NCI-H2227 (cell line): ENCODE data around the gene PHYHD1.
"Not testable (repeated sequence)": the region's sequence is repeated elsewhere in the genome, so short reads cannot be mapped to it uniquely, and the experiment has no call there.

Experiments
- DNase-seq: peaks from one replicate; lab custom pipeline; 2025; ENCODE audit not compliant: unreplicated experiment; lab: John Stamatoyannopoulos, UW

PHYHD1 gene

GRCh38 chr9:128919402-128920089 lies 1.2 kb upstream of the PHYHD1 start:
- DNase-seq: no peak

DNA sequence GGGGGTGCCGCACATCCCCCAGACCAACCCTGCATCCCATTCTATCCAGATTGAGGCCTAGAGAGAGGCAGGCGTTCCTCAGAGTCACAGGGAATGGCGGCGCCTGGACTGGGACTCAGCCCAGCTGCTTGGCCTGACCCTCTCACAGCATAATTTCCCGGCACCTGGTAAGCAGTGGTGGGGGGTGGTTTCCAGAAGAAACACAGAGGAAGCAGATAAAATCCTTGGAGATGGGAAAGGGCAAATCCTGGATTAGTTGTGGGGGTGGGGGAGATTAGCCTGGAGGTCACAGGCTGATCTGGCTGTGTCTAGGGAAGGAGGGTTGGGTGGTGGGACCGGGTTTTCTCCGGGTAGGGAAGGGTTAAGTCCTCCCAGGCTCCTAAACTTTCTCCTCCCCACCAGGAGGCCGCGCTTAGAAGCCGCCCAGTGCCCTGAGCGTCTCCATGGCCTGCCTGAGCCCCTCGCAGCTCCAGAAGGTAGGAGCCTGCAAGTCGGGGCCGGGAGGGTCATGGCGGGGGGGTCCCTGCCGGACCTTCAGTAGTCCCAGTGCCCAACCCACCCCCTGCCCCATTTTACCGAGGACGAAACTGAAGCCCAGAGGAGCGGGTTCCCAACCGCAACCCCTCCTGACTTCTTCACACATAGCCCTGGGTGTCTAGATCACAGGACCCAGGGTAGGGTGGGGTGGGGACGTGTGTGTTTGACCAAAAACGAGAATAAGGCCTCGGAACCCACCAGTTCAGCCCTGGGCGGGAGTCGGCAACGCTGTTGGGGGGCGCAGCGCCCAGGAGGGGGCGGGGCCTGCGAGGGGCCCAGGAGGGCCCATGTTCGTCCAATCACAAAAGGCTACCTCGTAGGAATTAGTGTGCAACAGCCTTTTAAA lies 1.3 kb downstream of the PHYHD1 start:
- DNase-seq: no peak

GRCh38 chr9:128923493-128923883 lies 2.7 kb downstream of the PHYHD1 start:
- no peak for DNase-seq

DNA sequence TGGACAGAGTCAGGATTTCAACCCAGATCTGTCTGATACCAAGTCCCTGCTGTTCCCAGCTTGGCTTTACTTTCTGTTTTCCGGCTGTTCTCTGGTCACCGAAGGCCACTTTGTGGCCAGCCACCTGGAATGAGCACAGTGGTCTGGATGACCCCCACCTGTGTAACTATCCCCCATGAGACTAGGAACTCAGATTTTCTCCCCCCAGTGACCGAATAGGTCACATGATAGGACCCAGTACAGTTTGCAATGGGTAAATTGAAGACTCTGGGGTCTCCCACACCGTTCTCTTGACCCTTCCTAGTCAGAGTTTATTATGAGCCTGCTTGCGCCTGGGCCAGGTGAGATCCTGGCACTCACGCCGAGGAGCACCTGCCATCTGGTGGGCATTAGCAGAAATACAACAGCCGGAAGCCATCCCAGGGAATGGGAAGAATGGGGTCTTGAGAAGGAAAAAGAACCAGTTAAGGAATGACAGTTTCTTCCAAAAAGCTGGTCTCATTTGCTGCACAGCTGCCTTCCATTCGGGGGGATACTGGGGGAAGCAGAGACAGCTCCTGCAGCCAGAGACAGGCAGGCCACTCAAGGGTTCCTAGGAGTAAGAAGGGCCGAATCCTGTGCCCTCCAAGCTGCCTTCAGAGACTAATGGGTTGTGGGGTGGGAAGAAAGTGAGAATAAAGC lies 7.1 kb downstream of the PHYHD1 start:
- DNase-seq: peak; percentile 59

DNA sequence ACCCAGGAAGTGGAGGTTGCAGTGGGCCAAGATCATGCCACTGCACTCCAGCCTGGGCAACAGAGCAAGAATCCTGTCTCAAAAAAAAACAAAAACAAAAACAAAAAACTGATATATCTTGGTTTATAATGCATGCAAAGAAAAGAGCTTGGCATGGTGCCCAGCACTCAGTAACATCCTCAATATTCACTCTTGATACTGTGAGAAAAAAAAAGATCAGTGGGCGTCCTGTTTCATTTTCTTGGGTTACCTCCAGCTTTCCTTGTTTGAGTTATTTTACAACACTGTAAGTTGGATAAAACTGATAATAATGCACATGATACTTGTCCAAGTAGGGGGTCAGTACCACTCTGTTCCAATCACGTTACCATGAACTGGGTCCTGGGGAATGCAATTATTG lies 7.8 kb downstream of the PHYHD1 start:
- DNase-seq: no peak

DNA sequence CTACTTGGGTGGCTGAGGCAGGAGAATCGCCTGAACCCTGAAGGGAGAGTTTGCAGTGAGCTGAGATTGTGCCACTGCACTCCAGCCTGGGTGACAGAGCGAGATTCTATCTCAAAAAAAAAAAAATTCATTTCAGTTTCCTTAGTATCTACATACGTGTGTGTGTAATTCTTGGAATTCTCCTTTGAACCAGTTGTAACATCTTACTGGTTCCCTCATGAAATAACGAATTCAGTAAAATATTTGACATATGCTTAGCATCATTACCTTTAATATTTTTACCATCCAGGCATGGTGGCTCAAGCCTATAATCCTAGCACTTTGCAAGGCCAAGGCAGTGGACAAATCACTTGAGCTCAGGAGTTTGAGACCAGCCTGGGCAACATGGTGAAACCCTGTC lies 8.8 kb downstream of the PHYHD1 start:
- no peak for DNase-seq

DNA sequence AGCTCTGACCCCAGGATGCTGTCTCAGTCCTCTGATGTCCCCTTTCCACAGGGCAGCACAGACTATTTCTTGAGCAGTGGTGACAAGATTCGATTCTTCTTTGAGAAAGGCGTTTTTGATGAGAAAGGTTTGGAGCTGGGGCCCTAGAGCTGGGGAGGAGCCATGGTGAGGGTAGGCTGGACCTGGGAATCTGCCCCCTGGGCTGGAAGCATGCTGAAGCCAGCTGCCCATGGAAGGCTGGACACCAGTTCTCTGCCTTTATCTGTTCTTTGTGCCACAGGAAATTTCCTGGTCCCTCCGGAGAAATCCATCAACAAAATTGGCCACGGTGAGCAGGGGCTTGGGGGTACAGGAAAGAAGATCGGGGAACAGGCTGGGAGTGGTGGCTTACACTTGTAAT lies 12.9 kb downstream of the PHYHD1 start:
- DNase-seq: no peak

GRCh38 chr9:128936171-128936865 lies 15.5 kb downstream of the PHYHD1 start:
- no peak for DNase-seq

DNA sequence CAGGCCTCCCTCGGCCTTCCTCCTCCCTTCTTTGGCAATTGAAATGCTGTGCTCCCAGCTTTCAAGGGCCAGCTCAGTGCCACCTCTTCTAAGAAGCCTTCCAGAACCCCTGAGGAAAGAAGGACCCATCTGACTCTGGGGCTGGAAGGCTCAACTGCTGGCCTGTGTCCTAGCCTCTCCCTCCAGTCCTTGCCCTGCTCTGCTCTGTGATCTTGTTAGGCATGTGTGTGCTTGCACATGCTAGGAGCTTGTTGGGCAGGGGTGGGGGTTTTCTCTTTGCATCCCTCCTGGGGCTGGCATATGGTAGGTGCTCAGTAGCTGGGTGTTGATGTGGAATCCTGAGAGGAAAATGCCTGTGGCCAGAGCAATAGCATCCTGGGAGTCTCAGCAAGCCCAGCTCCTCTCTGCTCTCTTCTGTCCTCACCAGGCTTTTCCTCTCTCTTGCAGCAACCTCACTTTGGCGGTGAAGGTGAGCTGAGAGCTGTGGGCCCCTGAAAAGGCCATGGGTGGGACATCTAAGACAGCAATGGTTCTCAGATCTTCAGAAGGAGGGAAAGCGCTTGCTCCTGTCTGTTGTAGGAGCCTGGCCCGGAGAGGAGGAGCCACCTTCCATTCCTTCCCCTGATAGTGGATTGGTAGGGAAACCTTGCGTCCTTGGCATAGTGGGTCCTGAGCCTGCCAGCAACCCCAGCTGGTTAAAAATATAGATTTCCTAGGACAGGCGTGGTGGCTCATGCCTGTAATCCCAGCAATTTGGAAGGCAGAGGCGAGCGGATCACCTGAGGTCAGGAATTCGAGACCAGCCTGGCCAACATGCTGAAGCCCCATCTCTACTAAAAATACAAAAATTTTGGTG lies 16.8 kb downstream of the PHYHD1 start:
- DNase-seq: no peak

DNA sequence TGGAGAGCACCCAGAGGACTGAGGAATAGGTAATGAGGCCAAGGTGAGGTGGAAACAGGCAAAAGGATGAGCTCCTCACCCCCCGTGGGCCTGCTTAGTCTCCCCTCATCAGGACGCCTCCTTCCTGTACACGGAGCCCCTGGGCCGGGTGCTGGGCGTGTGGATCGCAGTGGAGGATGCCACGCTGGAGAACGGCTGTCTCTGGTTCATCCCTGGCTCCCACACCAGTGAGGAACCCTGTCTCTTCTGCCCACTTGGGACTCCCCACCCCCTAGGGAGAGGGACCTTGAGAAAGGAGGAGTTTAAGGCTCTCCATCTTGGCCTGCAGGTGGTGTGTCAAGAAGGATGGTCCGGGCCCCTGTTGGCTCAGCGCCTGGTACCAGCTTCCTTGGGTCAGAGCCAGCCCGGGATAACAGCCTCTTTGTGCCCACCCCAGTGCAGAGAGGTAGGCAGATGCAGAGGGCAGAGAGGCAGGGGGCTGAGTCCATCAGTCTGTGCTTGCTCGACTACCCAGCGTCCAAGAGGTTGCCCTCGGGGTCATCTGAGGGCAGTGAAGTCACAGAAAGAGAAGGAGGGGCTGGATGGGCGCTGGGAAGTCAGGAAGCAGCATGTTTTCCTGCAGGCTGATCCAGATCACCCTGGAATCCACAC lies 19.6 kb downstream of the PHYHD1 start:
- no peak for DNase-seq

DNA sequence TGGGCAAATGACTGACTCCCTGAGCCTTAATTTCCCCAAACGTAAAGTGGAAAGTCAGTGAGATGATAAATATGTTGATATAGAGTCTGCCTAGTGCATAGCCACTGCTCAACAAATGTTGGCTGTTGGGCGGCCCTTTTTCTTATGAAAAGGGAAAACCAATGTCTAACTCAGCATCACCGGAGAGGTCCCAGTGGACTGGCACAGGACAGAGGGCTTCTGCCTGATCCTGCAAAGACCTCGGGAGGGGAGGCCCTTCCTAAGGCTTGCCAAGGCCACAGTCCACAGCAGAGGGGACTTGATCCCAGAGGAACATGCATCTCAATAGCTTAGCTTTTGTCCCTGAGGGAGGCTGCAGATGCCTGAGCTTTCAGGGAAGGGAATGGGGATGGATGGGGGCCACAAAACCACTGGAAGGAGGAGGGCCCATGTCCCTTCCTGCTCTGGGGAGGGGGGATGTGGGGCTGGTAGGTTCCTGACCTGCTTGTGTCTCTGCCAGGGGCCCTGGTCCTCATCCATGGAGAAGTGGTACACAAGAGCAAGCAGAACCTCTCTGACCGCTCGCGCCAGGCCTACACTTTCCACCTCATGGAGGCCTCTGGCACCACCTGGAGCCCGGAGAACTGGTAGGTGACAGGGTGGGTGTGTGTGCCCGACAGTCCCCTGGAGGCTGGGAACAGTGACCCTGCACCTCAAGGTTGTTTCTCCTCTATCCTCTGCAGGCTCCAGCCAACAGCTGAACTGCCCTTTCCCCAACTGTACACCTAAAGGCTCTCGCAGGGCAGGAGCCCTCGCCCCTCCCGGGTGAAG lies 20.4 kb downstream of the PHYHD1 start:
- no peak for DNase-seq

GRCh38 chr9:128943832-128944620 lies 23.2 kb downstream of the PHYHD1 start:
- no peak for DNase-seq

- not testable (repeated sequence) for DNase-seq
These were observed 24.2 kb downstream of the PHYHD1 start for GRCh38 chr9:128944966-128945365.

- DNase-seq: no peak
These were observed 25.2 kb downstream of the PHYHD1 start for GRCh38 chr9:128945798-128946501.

DNA sequence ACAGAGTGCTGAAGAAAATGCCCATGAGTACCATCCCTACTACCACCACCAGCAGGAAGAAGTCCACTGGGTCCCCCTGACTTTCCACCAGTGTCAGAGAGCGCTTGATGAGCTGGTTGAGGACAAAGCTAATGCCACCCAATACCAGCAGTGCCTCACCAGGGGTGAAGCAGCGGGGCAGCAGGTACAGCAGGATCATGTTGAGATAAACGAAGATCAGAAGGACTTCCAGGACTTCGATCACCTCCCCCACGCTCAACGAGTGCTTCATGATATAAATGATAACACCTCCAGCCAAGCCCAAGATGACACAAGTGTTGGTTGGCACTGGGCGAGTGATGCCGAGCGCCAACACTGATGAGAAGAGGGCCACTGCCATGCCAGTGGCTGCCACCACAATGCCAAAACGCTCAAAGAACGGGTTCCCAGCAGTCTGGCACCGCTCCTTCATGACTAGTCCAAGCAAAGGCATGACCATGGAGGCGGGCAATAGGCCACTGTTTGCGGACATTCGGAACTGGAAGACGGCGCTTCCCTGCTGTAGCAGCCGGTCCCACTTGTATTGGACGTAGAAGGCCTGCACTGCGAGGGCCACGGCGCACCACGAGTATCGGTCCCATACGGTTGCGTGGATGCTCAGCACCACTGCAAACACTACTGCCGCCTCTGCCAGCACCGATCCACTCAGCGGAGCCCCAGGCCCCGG lies 25.9 kb downstream of the PHYHD1 start:
- peak; percentile 15 for DNase-seq

DNA sequence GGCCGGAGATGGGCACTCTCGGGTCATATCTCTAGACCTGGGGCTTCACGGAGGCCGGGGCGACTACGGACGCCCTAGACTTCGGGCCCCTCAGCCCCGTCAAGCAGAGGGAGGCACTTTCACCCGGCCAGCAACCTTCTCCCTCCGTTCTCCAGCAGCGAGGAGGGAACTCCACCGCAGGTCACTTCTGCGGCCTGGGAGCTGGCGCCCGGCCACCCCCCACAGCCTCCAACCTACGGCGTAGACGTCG lies 26.4 kb downstream of the PHYHD1 start:
- no peak for DNase-seq
